Suprapubic skin (tissue), 4 donors: ENCODE results near the gene ITIH4.

Experiments used
- CTCF ChIP-seq, 2 donors: fragments of 200-600 bp in 1 of 2; fragments of 450-650 bp in 1 of 2; sonication (generic) in 1 of 2; IDR thresholded peaks; one replicate each; pipeline ENCODE4 v1.5.1; 2016 to 2019; ENCODE audit warnings: antibody characterized with exemption in 2 of 2, mild to moderate bottlenecking in 1 of 2, moderate library complexity in 1 of 2
- EP300 ChIP-seq: sonication (generic); formaldehyde crosslinking; IDR thresholded peaks from one replicate; pipeline ENCODE4 v1.6.1; 2017; ENCODE audit warnings: antibody characterized with exemption
- POLR2AphosphoS5 ChIP-seq, 3 donors: sonication (generic); formaldehyde crosslinking; IDR thresholded peaks; one replicate each; pipeline ENCODE4 v1.6.1; 2017; ENCODE audit warnings: antibody characterized with exemption in 3 of 3

DNA sequence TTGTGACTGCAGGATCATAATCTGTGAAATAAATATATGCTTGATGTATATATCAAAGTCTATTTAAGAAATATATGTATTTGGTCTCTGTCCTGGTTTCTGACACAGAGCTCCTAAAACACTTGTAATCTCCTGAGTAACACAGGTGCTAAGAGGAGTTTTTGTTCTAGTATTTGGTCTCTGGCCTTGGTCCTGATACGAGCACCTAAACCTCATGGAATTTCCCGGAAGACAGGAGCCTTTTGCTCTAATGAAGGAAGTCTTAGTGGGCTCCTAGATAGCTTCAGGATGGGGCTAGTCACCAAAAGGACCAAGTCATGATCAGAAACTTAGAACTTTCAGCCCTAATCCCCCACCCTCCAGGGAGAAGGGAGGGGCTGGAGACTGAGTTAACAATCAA, 23.5 kb upstream of the ITIH4 start:
- TF ChIP-seq CTCF (IDR thresholded peaks at IDR 0.05) (no peak), POLR2AphosphoS5 (IDR thresholded peaks at IDR 0.05) (no peak), EP300 (no peak)
